Measurements from ENCODE around the gene PYGL.
A peak's percentile ranks its signal among the peaks of the same experiment; 100 is the strongest.
"Not testable (repeated sequence)": the region's sequence is repeated elsewhere in the genome, so short reads cannot be mapped to it uniquely, and the experiment has no call there.

The PYGL gene

GRCh38 chr14:50943943-50944646 is at the start of gene PYGL:
TSS of gene PYGL (minus strand) at chr14:50944483. CDS start at chr14:50944403, 80 bp downstream.
- peak; percentile 15 for DNase-seq

GRCh38 chr14:50985859-50986331 is 41.6 kb upstream of the PYGL start:
- no peak for DNase-seq

GRCh38 chr14:50985124-50985858 is 41.0 kb upstream of the PYGL start:
- no peak for DNase-seq

GRCh38 chr14:50984036-50984710 is 39.9 kb upstream of the PYGL start:
- no peak for DNase-seq

GRCh38 chr14:50979941-50980850 is 35.9 kb upstream of the PYGL start:
- DNase-seq, result no peak

GRCh38 chr14:50978888-50979287 is 34.6 kb upstream of the PYGL start:
- DNase-seq, result no peak

GRCh38 chr14:50978529-50978871 is 34.2 kb upstream of the PYGL start:
- DNase-seq, result no peak

GRCh38 chr14:50977863-50978528 is 33.7 kb upstream of the PYGL start:
- DNase-seq, result peak; percentile 11

- DNase-seq, result no peak
Observed at GRCh38 chr14:50974118-50974517, 29.8 kb upstream of the PYGL start.

- DNase-seq, result no peak
Observed at GRCh38 chr14:50972734-50973133, 28.5 kb upstream of the PYGL start.

- DNase-seq, result no peak
Observed at GRCh38 chr14:50970886-50971781, 26.9 kb upstream of the PYGL start.

- no peak for DNase-seq
Observed at GRCh38 chr14:50967790-50968189, 23.5 kb upstream of the PYGL start.

GRCh38 chr14:50967103-50967502 is 22.8 kb upstream of the PYGL start:
- DNase-seq, result no peak

GRCh38 chr14:50964683-50965390 is 20.6 kb upstream of the PYGL start:
- no peak for DNase-seq

- no peak for DNase-seq
Observed at GRCh38 chr14:50963919-50964318, 19.6 kb upstream of the PYGL start.

- DNase-seq, result no peak
Observed at GRCh38 chr14:50961605-50962221, 17.4 kb upstream of the PYGL start.

- no peak for DNase-seq
Observed at GRCh38 chr14:50957296-50957695, 13.0 kb upstream of the PYGL start.

GRCh38 chr14:50956421-50956820 is 12.1 kb upstream of the PYGL start:
- DNase-seq, result not testable (repeated sequence)

GRCh38 chr14:50955373-50956043 is 11.2 kb upstream of the PYGL start:
- no peak for DNase-seq
